Hepatocyte (in vitro differentiated cells): ENCODE data around the gene DYRK1A. TPM values are rescaled to one million over a fixed set of nuclear protein-coding genes. Genes with fewer than 3 reads are reported as not detected.

Experiments
- DNase-seq: peaks from one replicate; pipeline ENCODE4 v3.0.0-alpha.2; 2016; ENCODE audit warnings: low spot score
- H2AFZ ChIP-seq: fragments of 200-600 bp; sonication (generic); 2 replicates; pipeline ENCODE4 v1.6.0; 2016; ENCODE audit warnings: antibody characterized with exemption, mild to moderate bottlenecking
- H3K27ac ChIP-seq: fragments of 200-600 bp; sonication (generic); 2 replicates; pipeline ENCODE4 v1.5.1; 2016; ENCODE audit warnings: mild to moderate bottlenecking
- H3K27me3 ChIP-seq: fragments of 200-600 bp; sonication (generic); 2 replicates; pipeline ENCODE4 v1.6.1; 2016
- H3K36me3 ChIP-seq: fragments of 200-600 bp; sonication (generic); replicated peaks from 2 replicates; pipeline ENCODE4 v1.5.1; 2016; ENCODE audit warnings: low read depth; ENCODE audit not compliant: insufficient read depth
- H3K4me1 ChIP-seq: fragments of 200-600 bp; sonication (generic); 2 replicates; pipeline ENCODE4 v1.5.1; 2016; ENCODE audit warnings: mild to moderate bottlenecking, moderate library complexity; ENCODE audit not compliant: insufficient read depth
- H3K4me2 ChIP-seq: fragments of 200-600 bp; sonication (generic); 2 replicates; pipeline ENCODE4 v1.6.0; 2016
- H3K4me3 ChIP-seq: fragments of 200-600 bp; sonication (generic); 2 replicates; pipeline ENCODE4 v1.5.1; 2016; ENCODE audit warnings: mild to moderate bottlenecking
- H3K79me2 ChIP-seq: fragments of 200-600 bp; sonication (generic); 2 replicates; pipeline ENCODE4 v1.6.0; 2017; ENCODE audit warnings: mild to moderate bottlenecking
- H3K9me2 ChIP-seq: fragments of 200-600 bp; sonication (generic); replicated peaks from 2 replicates; pipeline ENCODE4 v1.6.0; 2017; ENCODE audit warnings: mild to moderate bottlenecking; ENCODE audit not compliant: insufficient read depth
- H3K9me3 ChIP-seq: fragments of 200-600 bp; sonication (generic); 2 replicates; pipeline ENCODE4 v1.5.1; 2016; ENCODE audit warnings: low read depth, mild to moderate bottlenecking
- H4K20me1 ChIP-seq: fragments of 200-600 bp; sonication (generic); 2 replicates; pipeline ENCODE4 v1.6.0; 2016; ENCODE audit warnings: mild to moderate bottlenecking; ENCODE audit not compliant: insufficient read depth, poor library complexity, severe bottlenecking
- EZH2 ChIP-seq: fragments of 200-600 bp; sonication (generic); IDR thresholded peaks from 2 replicates; pipeline ENCODE4 v1.6.1; 2016; ENCODE audit warnings: antibody characterized with exemption, mild to moderate bottlenecking, borderline replicate concordance
- EZH2phosphoT487 ChIP-seq: fragments of 200-600 bp; sonication (generic); IDR thresholded peaks from one replicate; pipeline ENCODE4 v1.6.1; 2018; ENCODE audit warnings: antibody characterized with exemption, mild to moderate bottlenecking, low read depth, moderate library complexity; ENCODE audit not compliant: unreplicated experiment, severe bottlenecking
- WGBS: methylation state at CpG from one replicate; pipeline ENCODE4 v1.1.6; 2016; ENCODE audit warnings: low lambda C conversion rate; ENCODE audit errors: missing lambda C conversion rate; 5-methylcytosine and 5-hydroxymethylcytosine counted together
- polyA plus RNA-seq: library from polyadenylated mRNA; unstranded; fragments of >200 nt; fragmentation: Nextera tagmentation; extraction: Ambion mirVana; gene quantifications from 2 replicates; pipeline ENCODE4 v1.2.1, GENCODE V29; 2016
- total RNA-seq: library from RNA; depleted of rRNA; stranded (reverse); fragments of >200 nt; gene quantifications from 2 replicates; pipeline ENCODE4 v1.2.3, GENCODE V29; 2014
- TF ChIP-seq, protein P1 (sequence below): fragments of 200-600 bp; sonication (generic); IDR thresholded peaks from 2 replicates; pipeline ENCODE4 v1.5.1; 2016; ENCODE audit warnings: antibody characterized with exemption, mild to moderate bottlenecking; ENCODE audit not compliant: poor library complexity

DYRK1A gene
- total and polyA plus RNA-seq, 2 experiments from 2014 or later = 4.9 to 85.2 TPM

DNA sequence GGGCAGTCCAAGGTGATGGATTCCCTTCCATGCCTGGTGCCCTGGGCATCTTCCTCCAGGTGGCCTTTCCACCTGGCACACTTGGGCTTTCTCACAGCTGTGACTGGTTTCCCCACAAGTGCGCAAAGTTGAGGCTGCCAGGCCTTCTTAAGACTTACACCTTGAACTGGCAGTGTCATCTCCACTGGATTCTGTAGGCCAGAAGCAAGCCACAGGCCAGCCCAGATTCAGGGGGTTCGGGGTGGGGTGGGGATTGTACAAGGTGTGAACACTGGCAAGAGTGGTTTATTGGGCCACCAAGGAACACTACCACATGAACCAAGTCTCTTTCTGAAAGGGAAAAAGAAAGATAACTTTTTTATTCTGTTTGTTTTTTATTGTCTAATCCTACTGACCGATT, 27.2 kb downstream of the DYRK1A start:
- Histone ChIP-seq H2AFZ (no peak overlapping the region), H3K4me1 (no peaks in the 10 kb centered on the region), H3K79me2 (peaks cover 100% of the 10 kb centered on the region), H3K36me3 (no peaks in the 10 kb centered on the region), H3K4me3 (no peak overlapping the region), H3K9me3 (no peaks in the 10 kb centered on the region), H4K20me1 (peaks cover 100% of the 10 kb centered on the region), H3K27me3 (no peaks in the 10 kb centered on the region), H3K4me2 (no peak overlapping the region), H3K9me2 (no peaks in the 10 kb centered on the region), H3K27ac (no peak overlapping the region)
- TF ChIP-seq, protein P1, sequence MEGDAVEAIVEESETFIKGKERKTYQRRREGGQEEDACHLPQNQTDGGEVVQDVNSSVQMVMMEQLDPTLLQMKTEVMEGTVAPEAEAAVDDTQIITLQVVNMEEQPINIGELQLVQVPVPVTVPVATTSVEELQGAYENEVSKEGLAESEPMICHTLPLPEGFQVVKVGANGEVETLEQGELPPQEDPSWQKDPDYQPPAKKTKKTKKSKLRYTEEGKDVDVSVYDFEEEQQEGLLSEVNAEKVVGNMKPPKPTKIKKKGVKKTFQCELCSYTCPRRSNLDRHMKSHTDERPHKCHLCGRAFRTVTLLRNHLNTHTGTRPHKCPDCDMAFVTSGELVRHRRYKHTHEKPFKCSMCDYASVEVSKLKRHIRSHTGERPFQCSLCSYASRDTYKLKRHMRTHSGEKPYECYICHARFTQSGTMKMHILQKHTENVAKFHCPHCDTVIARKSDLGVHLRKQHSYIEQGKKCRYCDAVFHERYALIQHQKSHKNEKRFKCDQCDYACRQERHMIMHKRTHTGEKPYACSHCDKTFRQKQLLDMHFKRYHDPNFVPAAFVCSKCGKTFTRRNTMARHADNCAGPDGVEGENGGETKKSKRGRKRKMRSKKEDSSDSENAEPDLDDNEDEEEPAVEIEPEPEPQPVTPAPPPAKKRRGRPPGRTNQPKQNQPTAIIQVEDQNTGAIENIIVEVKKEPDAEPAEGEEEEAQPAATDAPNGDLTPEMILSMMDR = no peak
- DNase-seq = no peak
- WGBS = 87% methylated on average over 3 of the region's 3 CpGs

DNA sequence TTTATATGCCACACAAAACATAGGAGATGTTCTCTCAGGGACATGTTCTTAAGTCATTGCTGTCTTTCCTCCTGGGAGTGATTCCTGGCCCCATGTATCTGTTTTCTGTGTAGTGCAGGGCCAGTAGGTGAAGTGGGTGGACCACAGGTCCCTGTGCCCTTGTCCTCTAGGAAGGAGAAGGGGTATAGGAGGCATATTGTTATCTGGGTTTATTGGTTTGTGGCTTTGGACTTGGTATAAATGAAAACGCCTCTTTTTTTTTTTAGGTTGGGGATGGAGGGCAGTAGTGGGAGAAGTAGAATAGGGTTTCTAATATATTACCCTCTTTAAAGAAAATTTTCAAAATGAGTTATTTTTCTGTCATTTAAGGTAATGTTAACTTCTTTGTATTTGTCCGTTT, 29.4 kb downstream of the DYRK1A start:
- Histone ChIP-seq H3K4me3 (no peak overlapping the region), H4K20me1 (peaks cover 100% of the 10 kb centered on the region)
- 98% methylated on average over 2 of the region's 2 CpGs for WGBS

DNA sequence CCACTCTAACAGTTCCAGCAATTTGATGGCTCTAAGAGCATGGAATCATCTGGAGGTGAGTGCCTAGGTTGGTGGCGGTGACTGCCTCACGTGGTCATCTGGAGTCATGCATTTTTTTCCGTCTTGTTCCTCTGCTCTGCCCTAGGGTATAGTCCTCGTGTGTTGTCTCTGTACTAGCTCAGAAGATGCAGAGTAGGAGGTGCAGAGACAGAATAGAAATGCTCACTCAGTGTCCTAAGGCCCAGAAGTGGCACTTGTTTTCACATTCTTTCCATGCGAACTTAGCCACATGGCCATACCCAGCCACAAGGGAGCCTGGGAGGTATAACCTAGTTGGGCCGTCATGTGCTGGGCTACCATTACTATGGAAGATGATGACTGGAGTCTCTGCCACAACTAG, 30.3 kb downstream of the DYRK1A start:
- no peaks in the 10 kb centered on the region for H3K9me2 ChIP-seq
- TF ChIP-seq EZH2phosphoT487 (no peak), EZH2 (no peak)
- TF ChIP-seq, protein P1 = no peak
- no peak overlapping the region for H3K27ac ChIP-seq
- H3K27me3 ChIP-seq = no peaks in the 10 kb centered on the region
- DNase-seq = no peak
- peaks cover 100% of the 10 kb centered on the region for H4K20me1 ChIP-seq
- H3K4me3 ChIP-seq = no peak overlapping the region
- H3K9me3 ChIP-seq = peaks cover 3% of the 10 kb centered on the region
- H2AFZ ChIP-seq = no peak overlapping the region
- no peak overlapping the region for H3K4me2 ChIP-seq
- no peaks in the 10 kb centered on the region for H3K36me3 ChIP-seq
- 89% methylated on average over 6 of the region's 6 CpGs for WGBS
- no peaks in the 10 kb centered on the region for H3K4me1 ChIP-seq
- peaks cover 100% of the 10 kb centered on the region for H3K79me2 ChIP-seq

More for the DNA sequence above, 29.4 kb downstream of the DYRK1A start:
- Histone ChIP-seq H2AFZ (no peak overlapping the region), H3K27me3 (no peaks in the 10 kb centered on the region), H3K36me3 (no peaks in the 10 kb centered on the region), H3K79me2 (peaks cover 100% of the 10 kb centered on the region), H3K4me2 (no peak overlapping the region), H3K9me3 (no peaks in the 10 kb centered on the region), H3K27ac (no peak overlapping the region), H3K9me2 (no peaks in the 10 kb centered on the region), H3K4me1 (no peaks in the 10 kb centered on the region)
- TF ChIP-seq EZH2 = no peak
- no peak for TF ChIP-seq EZH2phosphoT487
- TF ChIP-seq, protein P1 = no peak
- DNase-seq = no peak

DNA sequence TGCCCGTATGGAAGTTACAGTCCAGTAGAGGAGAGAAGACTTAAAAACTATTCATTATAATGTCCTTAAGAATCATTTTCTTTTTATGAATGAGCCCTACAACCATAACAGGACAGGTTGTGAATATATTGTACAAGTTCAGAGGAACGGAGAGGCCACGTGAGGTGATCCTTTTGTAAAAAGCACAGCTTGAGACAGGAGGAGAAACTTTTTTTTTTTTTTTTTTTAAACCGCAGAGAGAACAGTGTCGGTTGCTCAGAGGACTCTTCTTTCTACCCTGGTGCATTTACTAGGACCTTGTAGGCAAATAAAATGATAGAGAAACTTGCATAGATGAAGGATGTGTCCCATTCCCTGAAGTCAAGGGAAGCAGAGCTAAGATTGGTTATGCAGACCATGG, 32.1 kb downstream of the DYRK1A start:
- H2AFZ ChIP-seq = no peak overlapping the region
- no peaks in the 10 kb centered on the region for H3K4me1 ChIP-seq
- peaks cover 99% of the 10 kb centered on the region for H4K20me1 ChIP-seq
- peaks cover 6% of the 10 kb centered on the region for H3K9me3 ChIP-seq
- H3K4me3 ChIP-seq = no peak overlapping the region
- H3K79me2 ChIP-seq = peaks cover 100% of the 10 kb centered on the region
- no peak overlapping the region for H3K4me2 ChIP-seq
- TF ChIP-seq EZH2 (no peak), EZH2phosphoT487 (no peak)
- TF ChIP-seq, protein P1 = no peak
- no peak overlapping the region for H3K27ac ChIP-seq
- no peaks in the 10 kb centered on the region for H3K36me3 ChIP-seq
- DNase-seq = no peak
- no peaks in the 10 kb centered on the region for H3K27me3 ChIP-seq
- WGBS = 85% methylated on average over 5 of the region's 5 CpGs
- H3K9me2 ChIP-seq = no peaks in the 10 kb centered on the region
